ENCODE results near the gene RAB39B.

DNA sequence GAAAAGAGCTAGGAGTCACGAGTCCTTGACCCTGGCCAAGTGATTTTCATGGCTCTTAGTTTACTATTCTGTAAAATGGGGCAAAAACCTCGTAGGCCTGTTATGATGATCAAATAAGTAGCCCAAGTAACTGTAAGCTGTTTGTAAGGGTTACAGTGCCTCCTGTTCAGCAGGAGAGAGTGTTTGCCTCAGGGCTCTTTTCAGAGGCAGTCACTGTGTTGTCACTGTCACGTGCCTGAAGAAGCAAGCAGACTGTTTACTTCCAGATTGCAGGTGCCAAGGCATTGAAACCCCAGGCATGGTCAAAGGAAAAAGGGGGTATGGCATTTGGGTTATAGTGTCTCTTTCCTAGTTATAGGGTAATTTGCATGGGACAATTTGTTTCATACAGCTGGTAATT lies 4.5 kb downstream of the RAB39B start:
- TF ChIP-seq, protein P1, sequence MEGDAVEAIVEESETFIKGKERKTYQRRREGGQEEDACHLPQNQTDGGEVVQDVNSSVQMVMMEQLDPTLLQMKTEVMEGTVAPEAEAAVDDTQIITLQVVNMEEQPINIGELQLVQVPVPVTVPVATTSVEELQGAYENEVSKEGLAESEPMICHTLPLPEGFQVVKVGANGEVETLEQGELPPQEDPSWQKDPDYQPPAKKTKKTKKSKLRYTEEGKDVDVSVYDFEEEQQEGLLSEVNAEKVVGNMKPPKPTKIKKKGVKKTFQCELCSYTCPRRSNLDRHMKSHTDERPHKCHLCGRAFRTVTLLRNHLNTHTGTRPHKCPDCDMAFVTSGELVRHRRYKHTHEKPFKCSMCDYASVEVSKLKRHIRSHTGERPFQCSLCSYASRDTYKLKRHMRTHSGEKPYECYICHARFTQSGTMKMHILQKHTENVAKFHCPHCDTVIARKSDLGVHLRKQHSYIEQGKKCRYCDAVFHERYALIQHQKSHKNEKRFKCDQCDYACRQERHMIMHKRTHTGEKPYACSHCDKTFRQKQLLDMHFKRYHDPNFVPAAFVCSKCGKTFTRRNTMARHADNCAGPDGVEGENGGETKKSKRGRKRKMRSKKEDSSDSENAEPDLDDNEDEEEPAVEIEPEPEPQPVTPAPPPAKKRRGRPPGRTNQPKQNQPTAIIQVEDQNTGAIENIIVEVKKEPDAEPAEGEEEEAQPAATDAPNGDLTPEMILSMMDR (conservative IDR thresholded peaks at IDR 0.05; ENCODE audit: low read depth, low read length), result no peak
- TF ChIP-seq EZH2phosphoT487 (IDR thresholded peaks at IDR 0.05; ENCODE audit: borderline replicate concordance, low read length), result no peak
- no peak for TF ChIP-seq EZH2 (IDR thresholded peaks at IDR 0.05; ENCODE audit: low read length, unreplicated experiment)

All from PC-3 (cell line).